GM23338 (cell line): ENCODE results near the gene PLEKHM1. TPM values are rescaled to one million over a fixed set of nuclear protein-coding genes. Genes with fewer than 3 reads are reported as not detected.
"Not testable (repeated sequence)": the region's sequence is repeated elsewhere in the genome, so short reads cannot be mapped to it uniquely, and the experiment has no call there.

Experiments
- ATAC-seq: fragments of 200-7000 bp; cut with Tn5 transposase; 3 replicates; pipeline ENCODE4 v1.9.1; 2020
- DNase-seq: peaks from one replicate; pipeline ENCODE4 v3.0.0-alpha.2; 2015; ENCODE audit warnings: low spot score
- H2AFZ ChIP-seq: fragments of 200-600 bp; sonication (generic); 2 replicates; pipeline ENCODE4 v1.8.0; 2016; ENCODE audit warnings: antibody characterized with exemption, mild to moderate bottlenecking, moderate library complexity
- H3F3A ChIP-seq: fragments of 200-600 bp; sonication (generic); replicated peaks from 2 replicates; pipeline ENCODE4 v1.8.0; 2017; ENCODE audit warnings: antibody characterized with exemption, mixed run types, low read depth
- H3K27ac ChIP-seq: fragments of 200-600 bp; sonication (generic); 2 replicates; pipeline ENCODE4 v1.6.1; 2016; ENCODE audit warnings: low read depth
- H3K27me3 ChIP-seq: fragments of 200-600 bp; sonication (generic); 2 replicates; pipeline ENCODE4 v1.8.0; 2016; ENCODE audit warnings: mild to moderate bottlenecking, mixed run types, moderate library complexity; ENCODE audit not compliant: insufficient read depth
- H3K36me3 ChIP-seq: fragments of 200-600 bp; sonication (generic); 2 replicates; pipeline ENCODE4 v1.8.0; 2016; ENCODE audit warnings: mild to moderate bottlenecking; ENCODE audit not compliant: insufficient read depth
- H3K4me1 ChIP-seq: fragments of 200-600 bp; sonication (generic); 2 replicates; pipeline ENCODE4 v1.8.0; 2016; ENCODE audit warnings: mild to moderate bottlenecking, moderate library complexity; ENCODE audit not compliant: insufficient read depth
- H3K4me2 ChIP-seq: fragments of 200-600 bp; sonication (generic); 2 replicates; pipeline ENCODE4 v1.7.1; 2017; ENCODE audit warnings: mixed run types
- H3K4me3 ChIP-seq: fragments of 200-600 bp; sonication (generic); 2 replicates; pipeline ENCODE4 v1.6.1; 2016; ENCODE audit warnings: mixed run types
- H3K79me2 ChIP-seq: fragments of 200-600 bp; sonication (generic); replicated peaks from 2 replicates; pipeline ENCODE4 v1.8.0; 2017; ENCODE audit warnings: mild to moderate bottlenecking; ENCODE audit not compliant: insufficient read depth
- H3K9me2 ChIP-seq: fragments of 200-600 bp; sonication (generic); 2 replicates; pipeline ENCODE4 v1.8.0; 2017; ENCODE audit not compliant: insufficient read depth
- H4K20me1 ChIP-seq: fragments of 200-600 bp; sonication (generic); replicated peaks from 2 replicates; pipeline ENCODE4 v1.8.0; 2017; ENCODE audit warnings: mild to moderate bottlenecking; ENCODE audit not compliant: insufficient read depth
- H3K27ac Mint-ChIP-seq: 2 replicates; pipeline ENCODE4 v1.8.0; 2020; ENCODE audit warnings: inconsistent platforms, mild to moderate bottlenecking, moderate library complexity, mixed read lengths
- H3K27me3 Mint-ChIP-seq: 3 replicates; pipeline ENCODE4 v1.8.0; 2022; ENCODE audit warnings: low read depth, mild to moderate bottlenecking, moderate library complexity, mixed read lengths, inconsistent platforms; ENCODE audit not compliant: insufficient read depth, poor library complexity
- H3K36me3 Mint-ChIP-seq: 3 replicates; pipeline ENCODE4 v1.8.0; 2021; ENCODE audit warnings: low read depth, mild to moderate bottlenecking, inconsistent platforms, moderate library complexity, mixed read lengths
- H3K4me1 Mint-ChIP-seq: 3 replicates; pipeline ENCODE4 v1.8.0; 2020; ENCODE audit warnings: mild to moderate bottlenecking, inconsistent platforms, mixed read lengths
- H3K4me3 Mint-ChIP-seq: 3 replicates; pipeline ENCODE4 v1.8.0; 2021; ENCODE audit warnings: moderate library complexity, mild to moderate bottlenecking, inconsistent platforms, mixed read lengths
- H3K9me3 Mint-ChIP-seq: 3 replicates; pipeline ENCODE4 v1.8.0; 2020; ENCODE audit warnings: moderate library complexity, mild to moderate bottlenecking, inconsistent platforms, mixed read lengths
- CREB1 ChIP-seq: fragments of 250-450 bp; sonication (Bioruptor Pico); IDR thresholded peaks from 2 replicates; pipeline ENCODE4 v1.5.0; 2020; ENCODE audit warnings: low read depth, mild to moderate bottlenecking, moderate library complexity
- POLR2AphosphoS5 ChIP-seq: IDR thresholded peaks from 2 replicates; pipeline ENCODE4 v1.6.1; 2016; ENCODE audit warnings: antibody characterized with exemption, low read depth
- long read RNA-seq: library from polyadenylated mRNA; unstranded; transcript quantifications from one replicate; pipeline ENCODE4 v2.0.0, GENCODE V29; 2020; ENCODE audit not compliant: unreplicated experiment
- polyA plus RNA-seq: library from polyadenylated mRNA; unstranded; fragments of >200 nt; fragmentation: Nextera tagmentation; extraction: Ambion mirVana; gene quantifications from 2 replicates; pipeline ENCODE4 v1.2.1, GENCODE V29; 2016
- total RNA-seq: library from RNA; depleted of rRNA; stranded (reverse); fragments of >200 nt; shearing (Covaris generic); gene quantifications from 2 replicates; pipeline ENCODE4 v1.2.3, GENCODE V29; 2014; rRNA removed

Gene PLEKHM1
- total RNA-seq (16.9 and 17.9 TPM in 2 replicates), polyA plus RNA-seq (4.4 and 5.0 TPM in 2 replicates)
- long read RNA-seq, partial matches to known transcripts: 1 of 1 reads
- long read RNA-seq, other reads (novel, unspliced or antisense): 0 of 1 reads

GRCh38 chr17:45490615-45491433, at the start of gene PLEKHM1:
PLEKHM1 (minus strand) TSS chr17:45490721; CDS start chr17:45482484, 8,237 bp downstream.
- peak within 1 kb of the TSS; percentile 78 for H3K4me3 ChIP-seq
- H3K4me1 Mint-ChIP-seq, H3K9me3 Mint-ChIP-seq, H3K4me1 ChIP-seq, H4K20me1 ChIP-seq, H3F3A ChIP-seq, H3K9me2 ChIP-seq, H3K27me3 ChIP-seq, H3K79me2 ChIP-seq, H3K27me3 Mint-ChIP-seq, H3K36me3 ChIP-seq, H3K27ac Mint-ChIP-seq, H3K36me3 Mint-ChIP-seq: not testable (repeated sequence)
- DNase-seq (peak; percentile 84), ATAC-seq (peak; percentile 97)
- peak within 1 kb of the TSS; percentile 69; the same call in 1 of the 2 replicates for H3K27ac ChIP-seq
- peak within 1 kb of the TSS; percentile 87 for H2AFZ ChIP-seq
- peak within 1 kb of the TSS; percentile 87 for H3K4me3 Mint-ChIP-seq
- peak within 1 kb of the TSS; percentile 98 for H3K4me2 ChIP-seq
- peak; percentile 64 for TF ChIP-seq POLR2AphosphoS5
- TF ChIP-seq CREB1 (CRISPR knock-in tag): peak; percentile 73

- H3K27ac ChIP-seq, H3F3A ChIP-seq, H2AFZ ChIP-seq, H3K27ac Mint-ChIP-seq, DNase-seq, H3K36me3 ChIP-seq, H4K20me1 ChIP-seq, H3K27me3 ChIP-seq, H3K4me3 ChIP-seq, H3K27me3 Mint-ChIP-seq, H3K9me3 Mint-ChIP-seq, H3K9me2 ChIP-seq, ATAC-seq, H3K4me1 Mint-ChIP-seq, H3K79me2 ChIP-seq, H3K4me1 ChIP-seq, H3K4me3 Mint-ChIP-seq, H3K4me2 ChIP-seq, H3K36me3 Mint-ChIP-seq: not testable (repeated sequence)
Observed at GRCh38 chr17:45538168-45538567, 47.6 kb upstream of the PLEKHM1 start.

- not testable (repeated sequence) for H3K27ac ChIP-seq, H3K9me3 Mint-ChIP-seq, H3K9me2 ChIP-seq, H3K4me3 ChIP-seq, H3K4me2 ChIP-seq, H4K20me1 ChIP-seq, H2AFZ ChIP-seq, H3F3A ChIP-seq, ATAC-seq, H3K27me3 Mint-ChIP-seq, H3K27me3 ChIP-seq, DNase-seq, H3K36me3 Mint-ChIP-seq, H3K79me2 ChIP-seq, H3K4me3 Mint-ChIP-seq, H3K27ac Mint-ChIP-seq, H3K36me3 ChIP-seq, H3K4me1 Mint-ChIP-seq, H3K4me1 ChIP-seq
Observed at GRCh38 chr17:45506072-45506471, 15.6 kb upstream of the PLEKHM1 start.

GRCh38 chr17:45505183-45505582, 14.7 kb upstream of the PLEKHM1 start:
- H3K36me3 ChIP-seq, H3K27me3 Mint-ChIP-seq, H3K27ac ChIP-seq, ATAC-seq, H3K79me2 ChIP-seq, H3K4me1 ChIP-seq, H3K4me3 Mint-ChIP-seq, H3K36me3 Mint-ChIP-seq, H3K9me3 Mint-ChIP-seq, H2AFZ ChIP-seq, H4K20me1 ChIP-seq, H3K4me3 ChIP-seq, H3K4me2 ChIP-seq, H3K9me2 ChIP-seq, H3K4me1 Mint-ChIP-seq, DNase-seq, H3K27ac Mint-ChIP-seq, H3K27me3 ChIP-seq, H3F3A ChIP-seq: not testable (repeated sequence)

GRCh38 chr17:45501092-45501707, 10.7 kb upstream of the PLEKHM1 start:
- ATAC-seq: peak; percentile 70
- not testable (repeated sequence) for H3K4me1 Mint-ChIP-seq, H4K20me1 ChIP-seq, H3K79me2 ChIP-seq, H3K27ac Mint-ChIP-seq, DNase-seq, H3K4me2 ChIP-seq, H3K4me3 ChIP-seq, H2AFZ ChIP-seq, H3K36me3 Mint-ChIP-seq, H3K36me3 ChIP-seq, H3K27ac ChIP-seq, H3K9me2 ChIP-seq, H3K27me3 ChIP-seq, H3K4me3 Mint-ChIP-seq, H3F3A ChIP-seq, H3K9me3 Mint-ChIP-seq, H3K27me3 Mint-ChIP-seq, H3K4me1 ChIP-seq

- not testable (repeated sequence) for H3K4me3 Mint-ChIP-seq, H3K4me1 Mint-ChIP-seq, H3F3A ChIP-seq, H2AFZ ChIP-seq, H3K4me2 ChIP-seq, H3K9me3 Mint-ChIP-seq, H3K9me2 ChIP-seq, H3K79me2 ChIP-seq, H3K4me1 ChIP-seq, H3K36me3 Mint-ChIP-seq, H3K27me3 ChIP-seq, H3K27ac ChIP-seq, ATAC-seq, H3K36me3 ChIP-seq, H3K4me3 ChIP-seq, H3K27me3 Mint-ChIP-seq, H3K27ac Mint-ChIP-seq, H4K20me1 ChIP-seq, DNase-seq
Observed at GRCh38 chr17:45500478-45500877, 10.0 kb upstream of the PLEKHM1 start.
